ENCODE measurements around the gene CXXC5.

CXXC5 gene

DNA sequence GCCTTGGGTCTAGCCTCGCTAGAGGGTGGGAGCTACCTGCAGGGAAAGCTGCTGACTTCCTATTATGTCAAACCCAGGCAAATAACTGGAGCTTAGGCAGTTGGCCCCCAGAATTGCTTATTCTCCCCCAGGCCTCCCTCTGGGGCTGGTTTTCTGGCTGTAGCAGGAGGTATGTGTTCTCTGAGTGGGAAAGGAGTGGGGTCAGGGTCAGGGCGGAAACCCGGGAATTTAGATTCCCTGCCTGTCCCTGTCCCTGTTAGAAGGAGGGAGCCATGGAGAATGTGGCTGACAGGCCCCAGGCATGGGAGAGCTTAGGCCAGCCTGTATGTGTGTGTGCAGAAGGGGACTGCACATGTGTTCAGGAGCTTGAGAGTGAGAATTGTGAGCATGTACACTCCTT, 13.6 kb upstream of the CXXC5 start:
- DNase-seq (ENCODE audit: low spot score) = no peak
- Mint-ChIP-seq H3K9me3 (no peaks in the 10 kb centered on the region), H3K4me1 (ENCODE audit: low read depth) (peaks cover 29% of the 10 kb centered on the region), H3K36me3 (ENCODE audit: low read depth) (peaks cover 11% of the 10 kb centered on the region), H3K27me3 (ENCODE audit: low read depth) (no peaks in the 10 kb centered on the region), H3K27ac (no peak overlapping the region), H3K4me3 (no peak overlapping the region)

GRCh38 chr5:139635191-139635590, 13.0 kb upstream of the CXXC5 start:
- Mint-ChIP-seq H3K27ac (peak overlapping the region; percentile 78), H3K9me3 (no peaks in the 10 kb centered on the region), H3K4me3 (peak overlapping the region; percentile 8), H3K27me3 (ENCODE audit: low read depth) (no peaks in the 10 kb centered on the region), H3K36me3 (ENCODE audit: low read depth) (peaks cover 10% of the 10 kb centered on the region), H3K4me1 (ENCODE audit: low read depth) (peaks cover 29% of the 10 kb centered on the region)
- DNase-seq (ENCODE audit: low spot score) = no peak

DNA sequence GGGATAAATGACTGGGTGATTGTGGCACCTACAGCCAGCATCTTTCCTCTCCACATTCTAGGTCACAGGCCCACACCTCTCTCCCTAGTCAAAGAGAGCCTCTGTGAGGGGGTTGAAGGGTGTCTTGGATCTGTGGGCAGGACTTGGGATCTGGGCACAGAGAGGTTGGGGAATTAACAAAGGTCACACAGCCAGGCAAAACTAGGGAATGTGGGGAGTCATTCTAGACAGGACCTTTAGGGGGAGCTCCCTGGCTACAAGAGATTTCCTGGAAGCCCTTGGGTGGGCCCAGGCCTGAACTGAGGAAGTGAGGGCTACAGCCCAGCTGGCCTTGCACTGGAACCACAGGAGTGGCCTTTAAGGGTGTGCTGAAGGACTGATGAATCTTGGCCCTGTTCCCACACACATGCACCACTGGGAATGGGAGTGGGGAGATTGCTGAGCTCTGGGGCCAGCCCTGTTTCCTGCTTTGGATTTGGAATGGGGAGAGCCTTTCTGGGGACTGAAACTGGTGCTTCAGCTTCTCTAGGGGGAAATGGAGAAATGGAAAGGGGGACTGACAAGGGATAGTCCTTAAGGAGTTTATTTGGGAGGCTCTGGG, 12.4 kb upstream of the CXXC5 start:
- no peaks in the 10 kb centered on the region for H3K9me3 Mint-ChIP-seq
- DNase-seq (ENCODE audit: low spot score) = no peak
- H3K4me3 Mint-ChIP-seq = peak overlapping the region; percentile 60
- peaks cover 29% of the 10 kb centered on the region for H3K4me1 Mint-ChIP-seq (ENCODE audit: low read depth)
- H3K36me3 Mint-ChIP-seq (ENCODE audit: low read depth) = peaks cover 8% of the 10 kb centered on the region
- H3K27me3 Mint-ChIP-seq (ENCODE audit: low read depth) = no peaks in the 10 kb centered on the region
- peak overlapping the region; percentile 78 for H3K27ac Mint-ChIP-seq

DNA sequence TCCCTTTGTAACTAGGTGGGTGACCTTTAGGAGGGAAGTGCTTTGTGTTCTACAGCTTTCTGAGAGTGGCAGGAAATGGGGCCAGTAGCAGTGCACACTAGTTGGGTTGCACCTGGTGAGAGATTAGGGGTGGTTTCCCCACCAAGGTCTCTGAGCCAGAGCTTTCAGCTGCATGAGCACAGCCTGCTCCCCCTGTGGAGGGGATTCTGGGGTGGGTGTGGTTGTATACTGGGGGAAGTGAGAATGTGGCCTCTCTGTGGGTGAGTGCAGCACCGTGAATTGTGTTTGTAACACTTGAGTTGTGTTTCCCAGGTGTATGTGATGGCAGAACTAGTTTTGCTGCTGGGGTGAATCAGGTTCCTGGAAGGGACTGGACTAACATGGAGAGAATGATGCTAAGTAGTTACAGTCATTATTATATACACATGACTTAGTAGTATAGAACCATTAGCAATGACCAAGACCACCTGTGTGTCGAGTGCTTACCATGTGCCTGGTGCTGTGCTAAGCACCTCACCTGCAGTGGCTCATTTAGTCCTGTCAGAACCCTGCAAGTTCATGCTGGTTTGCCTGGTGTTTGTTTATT, 11.8 kb upstream of the CXXC5 start:
- DNase-seq (ENCODE audit: low spot score) = peak; percentile 49
- Mint-ChIP-seq H3K36me3 (ENCODE audit: low read depth) (peaks cover 8% of the 10 kb centered on the region), H3K27ac (peak overlapping the region; percentile 78), H3K9me3 (no peaks in the 10 kb centered on the region), H3K27me3 (ENCODE audit: low read depth) (no peaks in the 10 kb centered on the region), H3K4me3 (peak overlapping the region; percentile 60), H3K4me1 (ENCODE audit: low read depth) (peaks cover 29% of the 10 kb centered on the region)

DNA sequence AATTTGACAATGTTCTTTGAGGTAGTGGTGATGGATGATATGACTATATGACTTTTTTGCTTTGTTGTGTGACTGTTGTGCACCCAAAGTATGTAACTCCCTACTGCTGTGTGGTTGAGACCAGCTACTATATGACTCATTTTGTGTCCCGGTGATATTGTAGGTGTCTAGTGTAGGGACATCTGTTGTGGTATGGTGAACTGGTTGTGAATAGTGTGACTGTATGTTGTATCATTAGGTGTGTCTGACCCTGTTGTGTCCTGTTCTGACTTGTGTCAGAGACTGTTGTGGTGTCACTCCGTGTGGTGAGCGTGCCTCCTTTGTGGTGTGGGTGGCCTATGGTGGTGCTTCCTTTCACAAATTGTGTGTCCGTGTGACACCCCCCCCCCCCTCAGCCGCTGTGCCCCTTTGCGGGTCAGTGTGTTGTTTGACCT, 11.2 kb upstream of the CXXC5 start:
- peak overlapping the region; percentile 32 for H3K27ac Mint-ChIP-seq

GRCh38 chr5:139637438-139638089, 10.6 kb upstream of the CXXC5 start:
- Mint-ChIP-seq H3K36me3 (ENCODE audit: low read depth) (peaks cover 8% of the 10 kb centered on the region), H3K4me1 (ENCODE audit: low read depth) (peaks cover 29% of the 10 kb centered on the region), H3K27ac (no peak overlapping the region), H3K4me3 (no peak overlapping the region), H3K27me3 (ENCODE audit: low read depth) (no peaks in the 10 kb centered on the region), H3K9me3 (no peaks in the 10 kb centered on the region)
- no peak for DNase-seq (ENCODE audit: low spot score)

More for the DNA sequence above, 11.2 kb upstream of the CXXC5 start:
- Mint-ChIP-seq H3K4me3 (peak overlapping the region; percentile 23), H3K36me3 (ENCODE audit: low read depth) (peaks cover 8% of the 10 kb centered on the region), H3K4me1 (ENCODE audit: low read depth) (peaks cover 29% of the 10 kb centered on the region), H3K27me3 (ENCODE audit: low read depth) (no peaks in the 10 kb centered on the region), H3K9me3 (no peaks in the 10 kb centered on the region)
- peak; percentile 49 for DNase-seq (ENCODE audit: low spot score)

DNA sequence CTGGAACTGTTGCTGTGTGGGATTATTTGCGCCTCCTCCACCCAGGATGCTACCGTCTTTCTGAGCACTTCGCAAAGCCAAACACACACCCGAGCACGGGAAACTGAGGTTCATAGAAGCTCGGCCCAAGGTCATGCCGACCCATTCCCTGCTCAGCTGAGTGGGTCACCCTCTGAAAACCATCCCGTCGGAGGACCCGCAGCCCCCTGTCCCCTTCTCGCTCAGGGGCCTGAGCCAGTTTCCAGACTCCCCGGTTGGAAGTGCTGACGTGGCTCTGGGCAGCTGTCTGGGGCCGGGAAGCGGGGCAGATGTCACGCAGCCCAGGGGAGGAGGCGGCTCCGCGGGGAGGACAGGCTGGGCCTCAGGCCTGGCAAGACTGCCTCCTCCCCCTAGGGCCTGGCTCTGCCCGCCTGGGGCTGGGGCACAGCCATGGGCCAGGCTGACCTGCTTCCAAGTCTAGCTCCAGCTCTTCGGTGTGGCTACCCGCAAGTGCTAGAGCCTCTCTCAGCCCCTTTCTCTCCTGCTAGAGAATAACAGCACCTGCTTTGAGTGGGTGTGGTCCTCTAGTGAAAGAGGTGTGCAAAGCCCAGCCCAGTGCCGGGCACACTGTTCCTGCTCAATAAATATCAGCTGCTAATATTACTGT, 9.9 kb upstream of the CXXC5 start:
- Mint-ChIP-seq H3K36me3 (ENCODE audit: low read depth) (peaks cover 8% of the 10 kb centered on the region), H3K27me3 (ENCODE audit: low read depth) (no peaks in the 10 kb centered on the region), H3K27ac (no peak overlapping the region), H3K9me3 (no peaks in the 10 kb centered on the region), H3K4me3 (no peak overlapping the region), H3K4me1 (ENCODE audit: low read depth) (peaks cover 27% of the 10 kb centered on the region)
- DNase-seq (ENCODE audit: low spot score) = no peak

DNA sequence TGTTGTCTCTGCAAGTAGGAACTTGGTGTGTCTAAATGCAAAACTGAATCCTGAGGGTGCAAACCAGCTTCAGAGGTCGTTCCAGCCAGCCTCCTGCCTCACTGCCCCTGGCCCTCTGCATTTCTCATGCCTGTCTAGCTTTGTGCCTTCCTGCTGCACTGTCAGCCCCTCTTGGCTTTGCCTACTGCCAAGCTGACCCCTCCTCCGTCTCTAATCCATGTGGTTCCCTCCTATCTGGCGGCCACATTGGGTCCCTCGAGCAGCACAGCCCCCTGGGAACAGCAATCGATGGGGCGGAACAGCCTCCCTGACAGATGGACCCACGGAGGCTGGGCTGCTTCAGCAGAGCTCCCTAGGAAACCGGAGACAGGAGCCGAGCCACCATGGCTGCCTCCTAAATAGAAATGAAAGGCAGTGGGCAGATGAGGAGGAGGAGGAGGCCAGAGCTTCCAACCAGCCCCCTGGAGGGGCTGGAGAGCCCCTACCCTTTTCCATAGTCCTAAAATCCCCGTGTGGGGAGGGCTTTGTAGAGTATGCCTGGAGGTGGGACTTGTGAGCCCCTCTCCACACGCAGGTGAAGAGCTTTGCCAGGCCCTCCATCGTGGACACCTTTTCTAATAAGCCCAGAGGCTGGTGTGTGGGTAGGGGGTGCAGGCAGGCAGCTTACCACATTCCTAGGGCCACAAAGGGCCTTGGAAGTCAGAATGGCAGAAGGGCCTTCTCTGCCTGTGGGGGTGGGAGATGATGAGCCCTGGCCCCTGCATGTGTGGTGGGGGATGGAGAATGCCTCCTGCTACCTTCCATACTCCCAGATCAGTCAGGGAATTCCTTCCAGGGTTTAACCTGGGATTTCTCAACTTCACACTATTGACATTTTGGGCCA, 9.2 kb upstream of the CXXC5 start:
- Mint-ChIP-seq H3K4me3 (no peak overlapping the region), H3K9me3 (no peaks in the 10 kb centered on the region), H3K36me3 (ENCODE audit: low read depth) (peaks cover 8% of the 10 kb centered on the region), H3K27ac (no peak overlapping the region), H3K4me1 (ENCODE audit: low read depth) (peaks cover 25% of the 10 kb centered on the region), H3K27me3 (ENCODE audit: low read depth) (no peaks in the 10 kb centered on the region)
- DNase-seq (ENCODE audit: low spot score) = no peak

GRCh38 chr5:139639619-139640380, 8.3 kb upstream of the CXXC5 start:
- no peaks in the 10 kb centered on the region for H3K27me3 Mint-ChIP-seq (ENCODE audit: low read depth)
- peaks cover 8% of the 10 kb centered on the region for H3K36me3 Mint-ChIP-seq (ENCODE audit: low read depth)
- peaks cover 22% of the 10 kb centered on the region for H3K4me1 Mint-ChIP-seq (ENCODE audit: low read depth)
- H3K27ac Mint-ChIP-seq = no peak overlapping the region
- no peak for DNase-seq (ENCODE audit: low spot score)
- H3K9me3 Mint-ChIP-seq = no peaks in the 10 kb centered on the region
- no peak overlapping the region for H3K4me3 Mint-ChIP-seq

DNA sequence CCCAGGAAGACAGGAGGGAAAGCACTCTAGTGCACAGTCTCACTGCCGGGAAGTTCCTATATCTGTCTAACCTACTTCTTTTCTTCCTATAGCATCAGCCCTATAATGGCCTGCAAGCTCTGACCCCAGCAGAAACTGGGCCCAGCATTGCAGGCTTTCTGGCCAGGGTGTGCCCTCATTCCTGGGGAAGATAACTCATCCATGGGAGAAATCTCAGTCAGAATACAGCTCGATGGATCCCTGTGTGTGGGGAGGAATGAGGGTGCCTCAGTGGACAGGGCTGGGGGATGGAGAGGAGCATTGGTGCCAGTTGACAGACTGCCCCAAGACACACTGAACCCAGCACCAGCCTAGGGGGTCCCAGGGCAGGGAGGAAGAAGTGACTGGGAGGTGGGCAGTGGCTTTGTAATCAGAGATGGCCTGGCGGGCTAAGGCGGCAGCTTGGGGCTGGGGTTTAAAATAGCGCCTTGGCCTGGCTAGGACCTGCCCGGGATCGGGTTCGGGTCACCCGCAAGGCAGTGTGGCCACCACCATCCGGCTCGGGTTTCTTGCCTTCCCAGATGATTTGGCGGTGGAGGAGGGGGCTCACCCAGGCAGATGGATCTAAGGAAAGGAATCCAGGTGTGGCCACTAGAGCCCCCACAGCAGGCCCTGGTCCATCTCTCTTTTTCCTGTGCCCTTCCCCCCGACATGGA, 7.6 kb upstream of the CXXC5 start:
- Mint-ChIP-seq H3K9me3 (no peaks in the 10 kb centered on the region), H3K27ac (no peak overlapping the region), H3K36me3 (ENCODE audit: low read depth) (peaks cover 8% of the 10 kb centered on the region), H3K27me3 (ENCODE audit: low read depth) (peaks cover 6% of the 10 kb centered on the region), H3K4me1 (ENCODE audit: low read depth) (peaks cover 16% of the 10 kb centered on the region), H3K4me3 (no peak overlapping the region)
- no peak for DNase-seq (ENCODE audit: low spot score)

- no peaks in the 10 kb centered on the region for H3K9me3 Mint-ChIP-seq
- peaks cover 5% of the 10 kb centered on the region for H3K36me3 Mint-ChIP-seq (ENCODE audit: low read depth)
- peaks cover 9% of the 10 kb centered on the region for H3K4me1 Mint-ChIP-seq (ENCODE audit: low read depth)
- DNase-seq (ENCODE audit: low spot score) = no peak
- H3K27ac Mint-ChIP-seq = no peak overlapping the region
- peaks cover 13% of the 10 kb centered on the region for H3K27me3 Mint-ChIP-seq (ENCODE audit: low read depth)
- no peak overlapping the region for H3K4me3 Mint-ChIP-seq
Measured at GRCh38 chr5:139641116-139642080, 6.8 kb upstream of the CXXC5 start.

DNA sequence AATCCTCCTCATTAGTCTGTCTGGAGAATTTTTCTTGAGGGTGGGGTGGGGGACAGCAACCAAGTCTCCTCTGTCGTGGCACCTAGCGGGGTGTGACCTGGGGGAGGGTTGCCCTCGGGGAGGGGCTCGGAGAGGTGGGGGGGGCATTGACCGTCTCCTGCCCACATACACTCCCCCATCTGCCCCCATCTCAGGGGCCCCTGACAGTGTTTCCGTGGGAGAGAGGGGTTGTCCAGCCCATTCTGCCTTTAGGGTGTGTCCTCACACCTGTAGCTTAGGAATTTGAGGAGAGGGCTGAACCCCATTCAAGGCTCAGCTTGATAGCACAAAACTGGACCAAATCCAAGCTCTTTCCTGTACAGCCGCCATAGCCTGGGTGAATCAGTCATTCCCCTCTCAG, 5.9 kb upstream of the CXXC5 start:
- DNase-seq (ENCODE audit: low spot score) = no peak

More for the DNA sequence above, 5.9 kb upstream of the CXXC5 start:
- Mint-ChIP-seq H3K4me3 (no peak overlapping the region), H3K4me1 (ENCODE audit: low read depth) (peaks cover 6% of the 10 kb centered on the region), H3K27ac (no peak overlapping the region), H3K27me3 (ENCODE audit: low read depth) (peaks cover 22% of the 10 kb centered on the region), H3K36me3 (ENCODE audit: low read depth) (no peaks in the 10 kb centered on the region), H3K9me3 (no peaks in the 10 kb centered on the region)

Measured in T-helper 2 cell treated with Interferon-gamma antibody and Interleukin-4, amounts not matched to agents 5 μg/mL and 100 μg/mL, for 36 hours (primary cell).